ENCODE results near the gene ABCC2.
"Not testable (repeated sequence)": the region's sequence is repeated elsewhere in the genome, so short reads cannot be mapped to it uniquely, and the experiment has no call there.

ABCC2 gene

GRCh38 chr10:99859585-99859984, 77.1 kb downstream of the ABCC2 start:
- no peak for DNase-seq

GRCh38 chr10:99860466-99860865, 78.0 kb downstream of the ABCC2 start:
- no peak for DNase-seq

GRCh38 chr10:99863535-99864240, 81.2 kb downstream of the ABCC2 start:
- DNase-seq, result not testable (repeated sequence)

GRCh38 chr10:99867250-99867649, 84.8 kb downstream of the ABCC2 start:
- DNase-seq, result not testable (repeated sequence)

GRCh38 chr10:99869581-99870122, 87.2 kb downstream of the ABCC2 start:
- DNase-seq, result no peak

- DNase-seq, result peak; percentile 52
Measured at GRCh38 chr10:99870123-99870730, 87.8 kb downstream of the ABCC2 start.

- DNase-seq, result no peak
Measured at GRCh38 chr10:99872367-99873162, 90.1 kb downstream of the ABCC2 start.

GRCh38 chr10:99873846-99874245, 91.4 kb downstream of the ABCC2 start:
- no peak for DNase-seq

- no peak for DNase-seq
Measured at GRCh38 chr10:99874341-99875085, 92.1 kb downstream of the ABCC2 start.

GRCh38 chr10:99875473-99875872, 93.0 kb downstream of the ABCC2 start:
- no peak for DNase-seq

- DNase-seq, result no peak
Measured at GRCh38 chr10:99880080-99880835, 97.8 kb downstream of the ABCC2 start.

- DNase-seq, result no peak
Measured at GRCh38 chr10:99881371-99881770, 98.9 kb downstream of the ABCC2 start.

GRCh38 chr10:99883523-99883922, 101.1 kb downstream of the ABCC2 start:
- no peak for DNase-seq

- DNase-seq, result no peak
Measured at GRCh38 chr10:99888622-99889021, 106.2 kb downstream of the ABCC2 start.

- no peak for DNase-seq
Measured at GRCh38 chr10:99894613-99895012, 112.2 kb downstream of the ABCC2 start.

- DNase-seq, result not testable (repeated sequence)
Measured at GRCh38 chr10:99895066-99895465, 112.6 kb downstream of the ABCC2 start.

- no peak for DNase-seq
Measured at GRCh38 chr10:99895867-99896266, 113.4 kb downstream of the ABCC2 start.

Data from stimulated activated CD4-positive, alpha-beta T cell treated with anti-CD3 and anti-CD28 coated beads, Interleukin-1b, Interleukin-23, amount 100 ng/mL, for 48 hours (primary cell).